Transverse colon (tissue), 4 donors: ENCODE measurements around the gene ADM5. TPM values are rescaled to one million over a fixed set of nuclear protein-coding genes. Genes with fewer than 3 reads are reported as not detected.
A peak's percentile ranks its signal among the peaks of the same experiment; 100 is the strongest.

Experiments
- DNase-seq: peaks from one replicate; pipeline ENCODE4 v3.0.0-alpha.2; 2019
- H3K27ac ChIP-seq, 4 donors: fragments of 200-600 bp; sonication (generic); 2 replicates each; pipeline ENCODE4 v1.5.1; 2016 to 2018; ENCODE audit warnings: inconsistent platforms in 4 of 4
- H3K27me3 ChIP-seq: fragments of 200-600 bp; sonication (generic); 2 replicates; pipeline ENCODE4 v1.5.1; 2017; ENCODE audit warnings: inconsistent platforms
- H3K36me3 ChIP-seq, 4 donors: fragments of 200-600 bp; sonication (generic); 2 replicates each; pipeline ENCODE4 v1.5.1; 2017 to 2019; ENCODE audit warnings: inconsistent platforms in 4 of 4
- H3K4me1 ChIP-seq, 4 donors: fragments of 200-600 bp; sonication (generic); 2 replicates each; pipeline ENCODE4 v1.5.1; 2017 to 2020; ENCODE audit warnings: inconsistent platforms in 4 of 4
- H3K4me3 ChIP-seq, 4 donors: fragments of 200-600 bp; sonication (generic); 1 replicate in 1 of 4; 2 replicates in 3 of 4; pipeline versions ENCODE4 v1.5.1 to v1.6.1; 2017 to 2019; ENCODE audit warnings: inconsistent platforms in 4 of 4
- H3K9me3 ChIP-seq, 2 donors: fragments of 200-600 bp; sonication (generic); 2 replicates each; pipeline ENCODE4 v1.5.1; 2017 to 2019; ENCODE audit warnings: inconsistent platforms in 2 of 2
- EP300 ChIP-seq: sonication (generic); formaldehyde crosslinking; IDR thresholded peaks from one replicate; pipeline ENCODE4 v1.6.1; 2017; ENCODE audit warnings: antibody characterized with exemption, low read depth
- POLR2A ChIP-seq: fragments of 450-650 bp; IDR thresholded peaks from one replicate; pipeline ENCODE4 v1.6.1; 2016; ENCODE audit warnings: antibody characterized with exemption, mild to moderate bottlenecking, moderate library complexity
- POLR2AphosphoS5 ChIP-seq, 3 donors: sonication (generic); formaldehyde crosslinking; IDR thresholded peaks; one replicate each; pipeline ENCODE4 v1.6.1; 2016; ENCODE audit warnings: antibody characterized with exemption in 3 of 3
- WGBS, 2 donors: methylation state at CpG; one replicate each; pipeline ENCODE4 v1.1.5; 2018; ENCODE audit warnings: low coverage in 1 of 2; 5-methylcytosine and 5-hydroxymethylcytosine counted together
- in situ Hi-C, 4 donors: fragments of 200-750 bp; cut with MboI; loops; one replicate each; pipeline versions ENCODE4 v1.15.0 to v1.15.1; 2017; ENCODE audit warnings: low sequenced_read_pairs in 3 of 4, low pct_ligation_motif_present in 1 of 4, low pct_unique_long_range_greater_than_20kb in 1 of 4
- intact Hi-C: fragments of 100-400 bp; cut with DNase I; formaldehyde crosslinking; loops from one replicate; pipeline ENCODE4 v1.15.1; 2023; ENCODE audit warnings: low total_unique reads
- total RNA-seq, 4 donors: library from RNA; depleted of rRNA; stranded (reverse); fragments of >200 nt; gene quantifications; one replicate each; pipeline ENCODE4 v1.1.0, GENCODE V29; 2016
- TF ChIP-seq, protein P1 (sequence below), 5 experiments: fragments of 200-600 bp in 3 of 5; fragments of 450-650 bp in 2 of 5; sonication (generic) in 3 of 5; IDR thresholded peaks; 1 replicate in 2 of 5; 2 replicates in 3 of 5; pipeline ENCODE4 v1.5.1; 2016 to 2017; ENCODE audit warnings: antibody characterized with exemption in 5 of 5, inconsistent platforms in 3 of 5, mild to moderate bottlenecking in 2 of 5, moderate library complexity in 1 of 5

ADM5 gene
- total RNA-seq, 4 donors from 2014 or later = 0.41 to 0.95 TPM; not detected in 2

DNA sequence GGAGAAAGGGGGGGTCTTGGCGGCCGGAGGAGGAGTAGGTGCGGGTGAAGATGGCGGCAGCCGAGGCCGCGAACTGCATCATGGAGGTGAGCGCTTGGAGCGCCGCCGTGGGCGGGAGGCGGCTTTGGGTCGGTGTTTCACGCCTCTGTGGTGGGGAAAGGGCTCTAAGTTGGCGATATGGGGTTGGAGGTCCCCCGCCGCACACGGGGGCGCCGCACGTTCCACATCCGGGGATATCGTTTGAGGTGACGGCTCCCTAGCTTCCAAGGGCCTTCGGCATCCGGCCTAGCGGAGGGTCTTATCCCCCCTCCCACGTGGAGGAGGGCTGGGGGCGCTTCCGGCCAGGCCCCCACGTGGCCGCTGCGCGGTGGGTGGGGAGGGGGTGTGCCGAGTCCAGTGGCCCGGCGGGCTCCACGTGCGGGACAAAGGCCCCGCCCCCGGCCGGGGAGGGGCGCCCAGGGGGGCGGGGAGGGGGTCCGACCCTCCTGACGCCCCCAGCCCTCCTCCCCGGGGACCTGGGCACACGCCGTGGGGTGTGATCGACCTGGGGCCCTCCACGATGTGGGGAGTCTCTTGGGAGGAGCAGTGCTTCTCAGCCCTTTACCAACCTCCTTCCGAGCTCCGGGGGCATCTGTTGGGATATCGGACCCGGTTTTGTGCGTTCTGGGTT lies 12.0 kb upstream of the ADM5 start, which contains the start of gene PRMT1:
Gene PRMT1, plus strand, starts transcription at position 41 of the 670 bp plus-strand sequence. Its CDS starts 10 bp downstream, at position 51.
- H3K27ac ChIP-seq = peak within 1 kb of the TSS; percentile 85 to 99 (median 95)
- in situ Hi-C loops (loop anchor here in 1 of 4 donors (10.0 kb wide), 1 partner anchor 103 kb away; no protein-coding TSS in a partner anchor), intact Hi-C loops (no loop called here)
- peaks cover 9 to 45% (median 40%) of the 10 kb centered on the region in 4 donors for H3K4me1 ChIP-seq
- peak; percentile 44 for DNase-seq
- 2% methylated on average over 40 of the region's 57 CpGs; no CpG with 5 or more reads in 1 of the 2 donors for WGBS, 2 donors
- TF ChIP-seq POLR2AphosphoS5 (IDR thresholded peaks at IDR 0.05) (peak; percentile 64 to 89 (median 79)), POLR2A (peak; percentile 85), EP300 (no peak)
- no peaks in the 10 kb centered on the region for H3K9me3 ChIP-seq
- H3K27me3 ChIP-seq = no peaks in the 10 kb centered on the region
- peaks cover 0 to 6% (median 5%) of the 10 kb centered on the region in 4 donors for H3K36me3 ChIP-seq
- peak within 1 kb of the TSS; percentile 62 to 94 (median 84) for H3K4me3 ChIP-seq

GRCh38 chr19:49677901-49678674 lies 11.3 kb upstream of the ADM5 start:
- no peak for TF ChIP-seq POLR2A
- TF ChIP-seq, protein P1, sequence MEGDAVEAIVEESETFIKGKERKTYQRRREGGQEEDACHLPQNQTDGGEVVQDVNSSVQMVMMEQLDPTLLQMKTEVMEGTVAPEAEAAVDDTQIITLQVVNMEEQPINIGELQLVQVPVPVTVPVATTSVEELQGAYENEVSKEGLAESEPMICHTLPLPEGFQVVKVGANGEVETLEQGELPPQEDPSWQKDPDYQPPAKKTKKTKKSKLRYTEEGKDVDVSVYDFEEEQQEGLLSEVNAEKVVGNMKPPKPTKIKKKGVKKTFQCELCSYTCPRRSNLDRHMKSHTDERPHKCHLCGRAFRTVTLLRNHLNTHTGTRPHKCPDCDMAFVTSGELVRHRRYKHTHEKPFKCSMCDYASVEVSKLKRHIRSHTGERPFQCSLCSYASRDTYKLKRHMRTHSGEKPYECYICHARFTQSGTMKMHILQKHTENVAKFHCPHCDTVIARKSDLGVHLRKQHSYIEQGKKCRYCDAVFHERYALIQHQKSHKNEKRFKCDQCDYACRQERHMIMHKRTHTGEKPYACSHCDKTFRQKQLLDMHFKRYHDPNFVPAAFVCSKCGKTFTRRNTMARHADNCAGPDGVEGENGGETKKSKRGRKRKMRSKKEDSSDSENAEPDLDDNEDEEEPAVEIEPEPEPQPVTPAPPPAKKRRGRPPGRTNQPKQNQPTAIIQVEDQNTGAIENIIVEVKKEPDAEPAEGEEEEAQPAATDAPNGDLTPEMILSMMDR (IDR thresholded peaks at IDR 0.05) = peak; percentile 53 to 74 (median 57)
- no peak for TF ChIP-seq POLR2AphosphoS5 (IDR thresholded peaks at IDR 0.05)
- no peak for TF ChIP-seq EP300
- Histone ChIP-seq H3K27me3 (no peaks in the 10 kb centered on the region), H3K36me3 (peaks cover 0 to 9% (median 6%) of the 10 kb centered on the region in 4 donors), H3K9me3 (no peaks in the 10 kb centered on the region), H3K4me3 (peak overlapping the region; percentile 62 to 94 (median 84)), H3K27ac (peak overlapping the region; percentile 84 to 99 (median 95)), H3K4me1 (peaks cover 9 to 45% (median 39%) of the 10 kb centered on the region in 4 donors)
- WGBS, 2 donors = 0 to 4% methylated on average over 4 to 21 of the region's 21 CpGs
- intact Hi-C loops (no loop called here), in situ Hi-C loops (loop anchor here in 1 of 4 donors (10.0 kb wide), 1 partner anchor 103 kb away; no protein-coding TSS in a partner anchor)
- peak; percentile 78 for DNase-seq

DNA sequence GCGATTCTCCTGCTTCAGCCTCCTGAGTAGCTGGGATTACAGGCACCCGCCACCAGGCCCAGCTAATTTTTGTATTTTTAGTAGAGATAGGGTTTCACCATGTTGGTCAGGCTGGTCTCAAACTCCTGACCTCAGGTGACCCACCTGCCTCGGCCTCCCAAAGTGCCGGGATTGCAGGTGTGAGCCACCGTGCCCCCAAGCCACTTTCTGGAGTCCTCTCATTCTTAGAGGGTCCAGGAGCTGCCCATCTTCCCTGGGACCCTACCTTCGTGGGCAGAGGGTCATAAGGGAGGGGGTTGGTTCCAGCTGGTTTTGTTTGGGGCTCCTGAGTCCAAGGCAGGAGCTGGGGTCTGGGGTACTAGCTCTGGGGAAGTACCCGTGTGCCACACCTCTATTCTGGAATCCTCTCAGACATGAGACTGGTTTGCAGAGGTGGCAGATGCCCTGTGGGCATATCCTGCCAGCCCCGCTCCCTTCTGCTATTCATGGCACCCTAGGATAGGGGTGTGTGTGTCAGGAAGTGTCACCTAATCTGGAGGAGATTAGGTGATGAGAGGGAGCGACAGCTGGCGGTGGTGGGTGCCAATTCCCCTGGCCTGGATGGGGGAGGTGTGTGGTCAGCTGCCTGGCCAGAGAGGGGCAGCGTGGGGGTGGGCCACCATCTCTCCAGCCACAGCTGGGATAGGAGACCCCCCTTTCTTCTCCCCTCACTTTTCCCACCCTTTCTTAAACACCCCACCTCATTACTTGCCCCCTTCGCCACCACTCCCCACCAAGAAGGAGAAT lies 10.2 kb upstream of the ADM5 start:
- in situ Hi-C loops = loop anchor here in 1 of 4 donors (10.0 kb wide), 1 partner anchor 104 kb away; no protein-coding TSS in a partner anchor
- Histone ChIP-seq H3K4me3 (no peak overlapping the region), H3K4me1 (peaks cover 9 to 45% (median 39%) of the 10 kb centered on the region in 4 donors), H3K9me3 (no peaks in the 10 kb centered on the region), H3K36me3 (peaks cover 0 to 9% (median 6%) of the 10 kb centered on the region in 4 donors), H3K27ac (peak overlapping the region; percentile 84 to 99 (median 95)), H3K27me3 (no peaks in the 10 kb centered on the region)
- no peak for DNase-seq
- TF ChIP-seq POLR2AphosphoS5 (IDR thresholded peaks at IDR 0.05) (no peak), EP300 (no peak), POLR2A (no peak)
- TF ChIP-seq, protein P1 (IDR thresholded peaks at IDR 0.05) = no peak
- WGBS, 2 donors = 59 to 94% methylated on average over 3 to 12 of the region's 12 CpGs
- intact Hi-C loops = no loop called here

DNA sequence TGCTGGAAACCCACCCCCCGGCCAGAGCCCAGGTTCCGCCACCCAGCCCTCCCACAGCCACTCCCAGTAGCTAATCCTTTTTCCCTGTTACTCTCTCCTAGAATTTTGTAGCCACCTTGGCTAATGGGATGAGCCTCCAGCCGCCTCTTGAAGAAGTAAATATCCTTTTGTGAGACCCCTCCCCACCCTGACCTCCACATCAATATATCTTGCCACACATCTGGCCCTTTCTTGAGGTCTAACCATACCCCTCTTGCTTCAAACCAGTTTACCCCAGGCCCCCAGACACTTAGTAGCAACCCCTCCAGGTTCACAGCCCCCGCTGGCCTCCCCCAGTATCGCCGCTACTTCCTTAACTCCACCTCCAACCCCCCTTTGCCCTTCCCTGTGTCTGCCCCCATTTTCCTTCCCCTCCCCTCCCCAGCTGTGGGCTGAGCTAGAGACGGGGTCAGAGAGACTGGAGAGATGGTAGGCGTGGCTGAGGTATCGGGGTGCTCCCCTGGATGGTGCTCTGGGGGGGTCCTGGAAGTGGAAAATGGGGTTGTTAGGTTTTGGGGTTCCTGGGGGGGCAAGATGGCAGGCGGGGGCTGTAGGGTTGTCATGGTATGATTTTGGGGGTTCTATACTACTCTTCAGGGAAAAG lies 9.5 kb upstream of the ADM5 start:
- Histone ChIP-seq H3K4me1 (peaks cover 9 to 45% (median 39%) of the 10 kb centered on the region in 4 donors), H3K36me3 (peaks cover 0 to 9% (median 8%) of the 10 kb centered on the region in 4 donors), H3K27ac (peak overlapping the region; percentile 69 to 99 (median 75)), H3K27me3 (no peaks in the 10 kb centered on the region), H3K4me3 (no peak overlapping the region), H3K9me3 (no peaks in the 10 kb centered on the region)
- in situ Hi-C loops (loop anchor here in 1 of 4 donors (10.0 kb wide), 1 partner anchor 105 kb away; no protein-coding TSS in a partner anchor), intact Hi-C loops (loop anchor here (10.0 kb wide), 1 partner anchor 205 kb away; the partner anchor contains the start of gene FLT3LG)
- no peak for DNase-seq
- WGBS, 2 donors = 68 to 76% methylated on average over 4 to 10 of the region's 10 CpGs
- TF ChIP-seq POLR2AphosphoS5 (IDR thresholded peaks at IDR 0.05) = no peak
- no peak for TF ChIP-seq EP300
